Measurements from ENCODE around the gene CHRND.
A peak's percentile ranks its signal among the peaks of the same experiment; 100 is the strongest.

Gene CHRND

GRCh38 chr2:232525791-232526371 is at the start of gene CHRND:
Gene CHRND (plus strand): TSS chr2:232526160. CDS start chr2:232526216, 56 bp downstream.
- peak; percentile 81 to 94 for DNase-seq

- no peak for DNase-seq
These were observed 49.2 kb upstream of the CHRND start for GRCh38 chr2:232476791-232477190.

- no peak for DNase-seq
These were observed 48.0 kb upstream of the CHRND start for GRCh38 chr2:232477751-232478510.

GRCh38 chr2:232478571-232479340 is 47.2 kb upstream of the CHRND start:
- DNase-seq: no peak

GRCh38 chr2:232479341-232480200 is 46.4 kb upstream of the CHRND start:
- no peak for DNase-seq

GRCh38 chr2:232480201-232481190 is 45.5 kb upstream of the CHRND start:
- DNase-seq: no peak

- DNase-seq: no peak
These were observed 44.4 kb upstream of the CHRND start for GRCh38 chr2:232481322-232482140.

- no peak for DNase-seq
These were observed 43.4 kb upstream of the CHRND start for GRCh38 chr2:232482301-232483238.

- DNase-seq: no peak
These were observed 42.5 kb upstream of the CHRND start for GRCh38 chr2:232483311-232483922.

GRCh38 chr2:232483923-232484627 is 41.9 kb upstream of the CHRND start:
- DNase-seq: no peak

- no peak for DNase-seq
These were observed 41.2 kb upstream of the CHRND start for GRCh38 chr2:232484628-232485347.

GRCh38 chr2:232485348-232485756 is 40.6 kb upstream of the CHRND start:
- no peak for DNase-seq

- DNase-seq: no peak
These were observed 40.0 kb upstream of the CHRND start for GRCh38 chr2:232485757-232486557.

GRCh38 chr2:232486558-232487384 is 39.2 kb upstream of the CHRND start:
- no peak for DNase-seq

GRCh38 chr2:232487385-232488096 is 38.4 kb upstream of the CHRND start, which contains the start of gene ECEL1:
Gene ECEL1 (minus strand): TSS chr2:232487834. CDS start chr2:232486653, 1,181 bp downstream.
- DNase-seq: no peak
